ENCODE results near the gene PLXNB3. TPM values are rescaled to one million over a fixed set of nuclear protein-coding genes. Genes with fewer than 3 reads are reported as not detected.

PLXNB3 gene
- total and polyA plus RNA-seq, 2 of the 13 experiments (the other 11 are each of a cell fraction or from before 2014, with no cell fraction given), result 3.0 to 6.9 TPM

DNA sequence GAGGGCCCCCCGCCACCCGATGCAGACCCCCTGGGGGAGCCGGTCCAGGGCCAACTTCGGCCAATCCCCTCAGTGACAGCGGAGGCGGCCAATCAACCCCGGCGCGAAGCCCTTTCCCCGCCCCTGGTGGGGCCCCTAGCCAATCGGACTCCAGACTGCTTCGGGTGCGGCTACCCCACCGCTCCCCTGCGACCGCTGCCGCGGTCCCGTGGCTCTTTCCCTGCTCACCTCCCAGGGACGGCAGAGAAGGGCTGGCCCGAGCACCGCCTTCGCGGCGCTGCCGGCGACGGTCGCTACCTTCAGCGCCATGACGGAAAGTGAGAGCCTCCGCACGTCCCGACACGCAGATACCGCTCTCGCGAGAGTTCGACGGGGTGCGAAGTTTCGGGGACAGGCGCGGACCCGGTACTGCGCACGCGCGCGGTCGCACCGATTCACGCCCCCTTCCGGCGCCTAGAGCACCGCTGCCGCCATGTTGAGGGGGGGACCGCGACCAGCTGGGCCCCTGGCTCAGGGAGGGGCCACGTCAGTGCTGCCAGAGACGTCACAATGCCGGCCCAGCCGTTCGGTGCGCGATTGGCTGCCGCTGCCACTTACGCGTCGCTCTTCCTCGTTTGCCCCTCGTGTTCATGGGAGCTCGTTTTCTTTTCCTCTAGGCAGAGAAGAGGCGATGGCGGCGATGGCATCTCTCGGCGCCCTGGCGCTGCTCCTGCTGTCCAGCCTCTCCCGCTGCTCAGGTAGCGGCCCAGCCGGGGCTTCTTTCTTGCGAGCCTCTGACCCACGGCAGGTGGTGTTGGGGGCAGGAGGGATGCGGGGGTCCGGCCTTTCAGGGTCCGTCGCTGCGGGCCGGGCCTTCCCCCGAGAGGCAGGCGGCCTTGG lies 30.2 kb downstream of the PLXNB3 start, which contains the start of the genes IDH3G and SSR4 (continued):
- TF ChIP-seq ZNF652 (CRISPR knock-in tag; IDR thresholded peaks at IDR 0.05; ENCODE audit: borderline replicate concordance, low read depth) (no peak), FOXP1 (IDR thresholded peaks at IDR 0.05) (no peak), FOXP1 (CRISPR knock-in tag; IDR thresholded peaks at IDR 0.05) (no peak), KDM6A (CRISPR knock-in tag; IDR thresholded peaks at IDR 0.05; ENCODE audit: low read depth) (no peak), KLF12 (CRISPR knock-in tag; IDR thresholded peaks at IDR 0.05; ENCODE audit: borderline replicate concordance) (no peak), ISL2 (CRISPR knock-in tag; IDR thresholded peaks at IDR 0.05) (no peak), ZNF572 (CRISPR knock-in tag; IDR thresholded peaks at IDR 0.05) (no peak), ZNF367 (CRISPR knock-in tag; IDR thresholded peaks at IDR 0.05; ENCODE audit: borderline replicate concordance) (no peak), HOXA3 (CRISPR knock-in tag; IDR thresholded peaks at IDR 0.05) (peak; percentile 100), ZFP36 (IDR thresholded peaks at IDR 0.05; ENCODE audit: borderline replicate concordance, low read depth, low read length, partially characterized antibody) (no peak), TERF1 (CRISPR knock-in tag; IDR thresholded peaks at IDR 0.05) (no peak), ZKSCAN8 (CRISPR knock-in tag; IDR thresholded peaks at IDR 0.05; ENCODE audit: borderline replicate concordance) (no peak), STAT6 (CRISPR knock-in tag; IDR thresholded peaks at IDR 0.05; ENCODE audit: borderline replicate concordance) (no peak), ZNF441 (CRISPR knock-in tag; IDR thresholded peaks at IDR 0.05; ENCODE audit: borderline replicate concordance) (no peak), ZNF878 (CRISPR knock-in tag; IDR thresholded peaks at IDR 0.05) (no peak), CREM (IDR thresholded peaks at IDR 0.05) (peak; percentile 72), CREM (CRISPR knock-in tag; IDR thresholded peaks at IDR 0.05) (no peak), SIN3B (IDR thresholded peaks at IDR 0.05; ENCODE audit: low read length) (no peak)
- TF ChIP-seq, protein P1, sequence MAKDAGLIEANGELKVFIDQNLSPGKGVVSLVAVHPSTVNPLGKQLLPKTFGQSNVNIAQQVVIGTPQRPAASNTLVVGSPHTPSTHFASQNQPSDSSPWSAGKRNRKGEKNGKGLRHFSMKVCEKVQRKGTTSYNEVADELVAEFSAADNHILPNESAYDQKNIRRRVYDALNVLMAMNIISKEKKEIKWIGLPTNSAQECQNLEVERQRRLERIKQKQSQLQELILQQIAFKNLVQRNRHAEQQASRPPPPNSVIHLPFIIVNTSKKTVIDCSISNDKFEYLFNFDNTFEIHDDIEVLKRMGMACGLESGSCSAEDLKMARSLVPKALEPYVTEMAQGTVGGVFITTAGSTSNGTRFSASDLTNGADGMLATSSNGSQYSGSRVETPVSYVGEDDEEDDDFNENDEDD (CRISPR knock-in tag; IDR thresholded peaks at IDR 0.05; ENCODE audit: borderline replicate concordance), result peak; percentile 83
- TF ChIP-seq, protein P2, sequence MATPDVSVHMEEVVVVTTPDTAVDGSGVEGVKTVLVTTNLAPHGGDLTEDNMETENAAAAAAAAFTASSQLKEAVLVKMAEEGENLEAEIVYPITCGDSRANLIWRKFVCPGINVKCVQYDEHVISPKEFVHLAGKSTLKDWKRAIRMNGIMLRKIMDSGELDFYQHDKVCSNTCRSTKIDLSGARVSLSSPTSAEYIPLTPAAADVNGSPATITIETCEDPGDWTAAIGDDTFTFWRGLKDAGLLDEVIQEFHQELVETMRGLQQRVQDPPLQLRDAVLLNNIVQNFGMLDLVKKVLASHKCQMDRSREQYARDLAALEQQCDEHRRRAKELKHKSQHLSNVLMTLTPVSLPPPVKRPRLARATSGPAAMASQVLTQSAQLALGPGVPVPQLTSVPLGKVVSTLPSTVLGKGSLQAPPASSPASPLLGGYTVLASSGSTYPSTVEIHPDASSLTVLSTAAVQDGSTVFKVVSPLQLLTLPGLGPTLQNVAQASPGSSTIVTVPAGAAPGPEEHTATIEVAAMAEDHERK (CRISPR knock-in tag; IDR thresholded peaks at IDR 0.05; ENCODE audit: low read depth), result no peak
- TF ChIP-seq, protein P3, sequence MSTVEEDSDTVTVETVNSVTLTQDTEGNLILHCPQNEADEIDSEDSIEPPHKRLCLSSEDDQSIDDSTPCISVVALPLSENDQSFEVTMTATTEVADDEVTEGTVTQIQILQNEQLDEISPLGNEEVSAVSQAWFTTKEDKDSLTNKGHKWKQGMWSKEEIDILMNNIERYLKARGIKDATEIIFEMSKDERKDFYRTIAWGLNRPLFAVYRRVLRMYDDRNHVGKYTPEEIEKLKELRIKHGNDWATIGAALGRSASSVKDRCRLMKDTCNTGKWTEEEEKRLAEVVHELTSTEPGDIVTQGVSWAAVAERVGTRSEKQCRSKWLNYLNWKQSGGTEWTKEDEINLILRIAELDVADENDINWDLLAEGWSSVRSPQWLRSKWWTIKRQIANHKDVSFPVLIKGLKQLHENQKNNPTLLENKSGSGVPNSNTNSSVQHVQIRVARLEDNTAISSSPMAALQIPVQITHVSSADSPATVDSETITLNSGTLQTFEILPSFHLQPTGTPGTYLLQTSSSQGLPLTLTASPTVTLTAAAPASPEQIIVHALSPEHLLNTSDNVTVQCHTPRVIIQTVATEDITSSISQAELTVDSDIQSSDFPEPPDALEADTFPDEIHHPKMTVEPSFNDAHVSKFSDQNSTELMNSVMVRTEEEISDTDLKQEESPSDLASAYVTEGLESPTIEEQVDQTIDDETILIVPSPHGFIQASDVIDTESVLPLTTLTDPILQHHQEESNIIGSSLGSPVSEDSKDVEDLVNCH (CRISPR knock-in tag; IDR thresholded peaks at IDR 0.05), result no peak

Data from HepG2 (cell line).